ENCODE measurements around the gene GATM. TPM values are rescaled to one million over a fixed set of nuclear protein-coding genes. Genes with fewer than 3 reads are reported as not detected.
A peak's percentile ranks its signal among the peaks of the same experiment; 100 is the strongest.
"Not testable (repeated sequence)": the region's sequence is repeated elsewhere in the genome, so short reads cannot be mapped to it uniquely, and the experiment has no call there.

GATM gene
- total RNA-seq, 1 donor = 0.72 TPM

- H3K27me3 ChIP-seq (ENCODE audit: insufficient read depth, low read length) = no peaks in the 10 kb centered on the region
- H3K4me2 ChIP-seq (ENCODE audit: insufficient read depth, low read length) = no peak overlapping the region
- no peak for TF ChIP-seq CTCF (IDR thresholded peaks at IDR 0.05; ENCODE audit: extremely low read depth, low read depth, low read length)
- H3K4me3 ChIP-seq (ENCODE audit: insufficient read depth, low read length) = no peak overlapping the region
- peak overlapping the region; percentile 36 for H2AFZ ChIP-seq (ENCODE audit: low read length)
- no peaks in the 10 kb centered on the region for H3K9me3 ChIP-seq (ENCODE audit: low read depth, low read length)
- H4K20me1 ChIP-seq (ENCODE audit: insufficient read depth, low read length) = no peaks in the 10 kb centered on the region
- no peak for DNase-seq (ENCODE audit: insufficient read length, low spot score, missing footprints)
- no peak overlapping the region for H3K27ac ChIP-seq (ENCODE audit: low read depth, low read length)
- H3K79me2 ChIP-seq (ENCODE audit: insufficient read depth, low read length) = no peaks in the 10 kb centered on the region
- no peaks in the 10 kb centered on the region for H3K4me1 ChIP-seq (ENCODE audit: insufficient read depth, low read length)
- H3K36me3 ChIP-seq (ENCODE audit: insufficient read depth, low read length) = no peaks in the 10 kb centered on the region
These were observed 63.4 kb downstream of the GATM start for GRCh38 chr15:45314960-45315359.

GRCh38 chr15:45314117-45314516, 64.2 kb downstream of the GATM start:
- not testable (repeated sequence) for H4K20me1 ChIP-seq (ENCODE audit: insufficient read depth, low read length); H3K4me3 ChIP-seq (ENCODE audit: insufficient read depth, low read length); H3K36me3 ChIP-seq (ENCODE audit: insufficient read depth, low read length); H3K27ac ChIP-seq (ENCODE audit: low read depth, low read length); H2AFZ ChIP-seq (ENCODE audit: low read length); DNase-seq (ENCODE audit: insufficient read length, low spot score, missing footprints); H3K4me1 ChIP-seq (ENCODE audit: insufficient read depth, low read length); H3K9me3 ChIP-seq (ENCODE audit: low read depth, low read length); H3K79me2 ChIP-seq (ENCODE audit: insufficient read depth, low read length); H3K27me3 ChIP-seq (ENCODE audit: insufficient read depth, low read length); H3K4me2 ChIP-seq (ENCODE audit: insufficient read depth, low read length)

Small RNA genes within 50 kb of the gene (small RNA-seq; reads per million reads assigned to genes)
- not detected for gene RNU6-953P

Other genes starting within 250 kb of the GATM start
- gene DUOXA1, start 248.7 kb downstream of the GATM start, total RNA-seq = 0.29 and 0.36 TPM in 2 replicates
- under 0.01 and 0.29 TPM in 2 replicates for gene DUOX1, start 248.6 kb downstream of the GATM start, total RNA-seq
- gene SHF, start 190.6 kb downstream of the GATM start, total RNA-seq = 3.3 and 4.1 TPM in 2 replicates
- not detected in 2 replicates for gene SLC28A2, start 126.3 kb downstream of the GATM start, total RNA-seq
- gene SLC30A4, start 144.2 kb upstream of the GATM start, total RNA-seq = 17.4 and 19.5 TPM in 2 replicates
- gene BLOC1S6, start 208.8 kb upstream of the GATM start, total RNA-seq = 103 and 104 TPM in 2 replicates